SW480 (cell line): Measurements from ENCODE around the gene DAB2IP.
A peak's percentile ranks its signal among the peaks of the same experiment; 100 is the strongest.

Experiments
- DNase-seq: peaks from one replicate; pipeline ENCODE4 v3.0.0-alpha.2; 2016; ENCODE audit warnings: low spot score

The DAB2IP gene

GRCh38 chr9:121818016-121818661 is 166.7 kb downstream of the DAB2IP start:
- no peak for DNase-seq

GRCh38 chr9:121818841-121819427 is 167.5 kb downstream of the DAB2IP start:
- no peak for DNase-seq

GRCh38 chr9:121819428-121820231 is 168.2 kb downstream of the DAB2IP start:
- DNase-seq: no peak

- no peak for DNase-seq
Measured at GRCh38 chr9:121820286-121821005, 169.0 kb downstream of the DAB2IP start.

- DNase-seq: no peak
Measured at GRCh38 chr9:121821326-121821725, 169.9 kb downstream of the DAB2IP start.

GRCh38 chr9:121822093-121823085 is 171.0 kb downstream of the DAB2IP start:
- DNase-seq: peak; percentile 20

- no peak for DNase-seq
Measured at GRCh38 chr9:121823451-121824169, 172.2 kb downstream of the DAB2IP start.

GRCh38 chr9:121824651-121825030 is 173.2 kb downstream of the DAB2IP start:
- DNase-seq: peak; percentile 36

- DNase-seq: no peak
Measured at GRCh38 chr9:121825031-121825691, 173.7 kb downstream of the DAB2IP start.

- no peak for DNase-seq
Measured at GRCh38 chr9:121826711-121827110, 175.3 kb downstream of the DAB2IP start.

- DNase-seq: no peak
Measured at GRCh38 chr9:121827251-121827967, 176.0 kb downstream of the DAB2IP start.

- DNase-seq: no peak
Measured at GRCh38 chr9:121830441-121831140, 179.2 kb downstream of the DAB2IP start.

GRCh38 chr9:121831869-121832268 is 180.4 kb downstream of the DAB2IP start:
- no peak for DNase-seq

GRCh38 chr9:121833061-121833460 is 181.6 kb downstream of the DAB2IP start:
- no peak for DNase-seq
